HG03159 (cell line): ENCODE measurements around the gene TSPOAP1.

Experiments
- ATAC-seq: cut with Tn5 transposase; IDR thresholded peaks from one replicate; pipeline ENCODE4 v1.9.1; 2021; ENCODE audit warnings: mild to moderate bottlenecking, moderate library complexity; ENCODE audit not compliant: unreplicated experiment

TSPOAP1 gene

DNA sequence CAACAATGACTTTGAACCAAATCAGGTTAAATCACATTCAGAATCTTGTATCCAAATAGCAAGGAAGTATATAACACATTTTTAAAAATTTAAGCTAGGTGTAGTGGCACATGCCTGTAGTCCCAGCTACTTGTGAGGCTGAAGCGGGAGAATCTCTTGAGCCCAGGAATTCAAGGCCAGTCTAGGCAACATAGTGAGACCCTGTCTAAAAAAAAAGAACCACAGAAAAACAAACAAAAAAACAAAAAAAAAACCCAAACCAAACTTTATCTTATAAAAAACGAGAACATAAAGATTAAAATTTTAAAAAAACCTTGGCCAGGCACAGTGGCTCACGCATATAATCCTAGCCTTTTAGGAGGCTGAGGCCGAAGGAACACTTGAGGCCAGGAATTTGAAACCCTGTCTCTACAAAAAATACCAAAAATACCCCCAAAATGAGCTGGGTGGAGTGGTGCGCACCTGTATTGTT is 11.8 kb upstream of the TSPOAP1 start:
- ATAC-seq, result no peak

DNA sequence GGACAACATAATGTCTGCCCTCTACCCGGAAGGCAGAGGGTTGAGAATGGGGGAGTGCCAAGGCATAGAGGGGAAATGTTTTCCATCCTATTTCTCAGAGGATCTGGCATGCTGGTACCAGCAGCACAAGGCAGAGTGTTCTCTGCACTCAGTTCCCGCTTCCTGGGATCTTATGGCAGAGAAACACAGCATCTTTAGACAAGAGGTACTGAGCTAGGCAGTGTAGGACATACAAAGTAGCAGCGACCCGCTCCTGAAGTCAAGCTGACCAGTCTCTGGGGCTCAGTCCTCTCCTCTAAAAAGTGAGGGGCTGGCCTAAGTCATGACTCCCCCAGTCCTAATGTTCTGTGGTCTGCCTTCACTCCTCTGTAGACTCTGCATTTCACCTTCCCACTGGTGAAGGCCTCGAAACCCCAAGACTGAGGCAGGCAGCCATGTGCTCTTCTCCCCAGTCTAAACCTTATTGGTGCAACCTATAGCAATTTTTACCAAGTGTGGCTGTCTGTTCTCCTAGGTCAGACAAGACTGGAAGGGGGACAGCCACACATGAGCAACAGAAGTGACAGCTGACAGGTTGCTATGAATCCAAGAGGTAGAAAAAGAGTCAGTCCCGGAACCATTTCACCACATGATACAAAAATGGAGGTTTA is 11.3 kb upstream of the TSPOAP1 start:
- ATAC-seq, result no peak

DNA sequence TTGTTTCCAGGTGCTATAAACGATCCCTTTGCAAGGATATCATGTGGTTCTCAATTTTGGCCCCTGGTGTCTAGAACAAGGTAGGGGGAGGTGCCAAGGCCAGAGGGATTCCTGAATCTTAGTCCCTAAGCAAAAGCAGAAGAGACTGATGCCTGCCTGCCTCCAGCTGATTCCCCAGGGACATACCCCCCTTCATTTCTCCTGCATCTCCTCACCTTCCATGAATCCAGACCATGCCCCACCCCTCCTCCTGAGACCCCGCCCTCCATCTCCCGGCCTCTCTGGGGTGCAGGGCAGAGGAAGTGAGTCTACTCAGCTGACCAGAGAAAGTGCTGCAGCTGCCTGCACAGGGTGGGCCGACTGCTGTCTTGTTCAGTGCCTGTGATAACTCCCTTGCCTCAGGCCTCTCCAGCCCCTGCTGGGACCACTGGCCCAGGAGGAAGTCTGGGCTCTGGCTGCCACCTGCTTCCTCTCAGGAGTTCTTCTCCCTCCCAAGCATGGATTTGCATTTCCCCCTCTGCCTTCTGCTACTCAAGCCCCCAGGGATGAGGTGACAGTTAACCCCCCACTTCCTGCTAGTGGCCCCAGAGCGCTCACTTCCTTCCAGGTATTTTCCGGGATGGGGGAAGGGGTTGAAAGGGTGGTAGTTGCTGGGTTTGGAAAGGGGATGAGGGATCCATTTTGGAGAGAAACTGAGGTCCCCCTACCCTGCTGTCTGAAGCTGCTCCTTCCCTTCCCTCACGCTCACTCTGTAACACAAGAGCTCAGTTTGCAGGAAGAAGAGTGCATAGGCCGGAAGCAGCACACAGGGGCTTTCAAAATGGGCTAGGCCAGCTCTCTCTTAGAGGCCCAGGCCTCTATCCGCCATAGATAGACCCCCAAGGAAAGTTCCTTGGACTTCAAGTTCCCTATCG is 10.5 kb upstream of the TSPOAP1 start:
- ATAC-seq, result peak; percentile 27

DNA sequence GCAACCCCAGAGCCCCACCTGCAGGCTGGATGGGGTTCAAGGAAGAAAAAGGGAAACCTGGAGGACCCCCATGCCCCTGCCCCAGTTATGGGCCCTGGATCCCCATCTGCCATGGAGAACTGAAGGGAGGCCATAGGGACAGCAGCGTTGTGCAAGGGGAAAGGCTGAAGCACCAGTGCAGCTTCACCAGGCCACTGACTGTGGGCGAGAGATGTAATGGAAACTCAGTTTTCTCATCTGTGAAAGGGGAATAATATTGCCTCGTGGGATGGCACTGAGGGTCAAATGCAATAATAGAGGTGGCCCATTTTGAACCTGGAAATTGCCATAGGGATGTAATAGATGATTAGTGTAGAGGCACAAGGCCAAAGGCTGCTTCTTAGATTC is 9.9 kb upstream of the TSPOAP1 start:
- ATAC-seq, result no peak

DNA sequence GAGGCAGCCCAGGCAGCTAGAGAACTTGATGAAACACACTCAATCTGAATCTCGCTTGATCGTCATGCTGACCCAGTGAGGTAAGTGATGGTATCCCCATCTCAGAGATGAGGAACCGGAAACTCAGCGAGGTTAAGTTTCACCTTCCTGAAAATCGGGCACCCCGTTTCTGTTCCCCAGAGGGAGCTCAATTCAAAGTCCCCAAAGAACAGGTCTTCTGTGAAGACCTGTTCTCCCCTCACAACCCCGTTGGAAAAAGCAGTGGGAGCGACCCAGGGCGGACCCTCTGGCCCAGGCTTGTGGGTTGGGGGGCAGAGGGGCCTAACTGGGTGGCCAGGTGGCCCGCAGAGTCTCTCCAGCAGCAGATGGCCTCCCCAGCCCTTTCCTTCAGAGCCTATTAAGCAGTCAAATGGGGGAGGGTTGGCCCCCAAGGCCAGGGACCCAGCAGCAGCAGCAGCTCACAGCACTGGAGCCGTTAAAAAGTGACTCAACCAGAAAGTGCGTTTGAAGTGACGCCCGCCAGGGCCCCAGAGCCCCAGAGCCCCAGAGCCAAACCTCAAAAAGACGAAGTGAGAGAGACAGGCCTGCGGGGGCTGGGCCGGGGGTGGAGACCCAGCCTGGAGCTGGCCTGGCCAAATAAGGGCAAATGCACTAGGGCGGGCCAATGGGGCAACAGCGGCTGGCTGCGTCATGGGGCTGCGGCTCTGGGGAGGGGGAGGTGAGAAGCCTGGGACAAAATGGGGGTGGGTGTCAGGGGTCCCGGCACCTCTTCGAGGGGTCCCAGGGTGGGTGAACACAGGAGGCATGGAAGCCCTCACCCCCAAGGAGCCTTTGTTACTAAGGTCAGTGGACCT is 9.2 kb upstream of the TSPOAP1 start:
- ATAC-seq, result peak; percentile 59

DNA sequence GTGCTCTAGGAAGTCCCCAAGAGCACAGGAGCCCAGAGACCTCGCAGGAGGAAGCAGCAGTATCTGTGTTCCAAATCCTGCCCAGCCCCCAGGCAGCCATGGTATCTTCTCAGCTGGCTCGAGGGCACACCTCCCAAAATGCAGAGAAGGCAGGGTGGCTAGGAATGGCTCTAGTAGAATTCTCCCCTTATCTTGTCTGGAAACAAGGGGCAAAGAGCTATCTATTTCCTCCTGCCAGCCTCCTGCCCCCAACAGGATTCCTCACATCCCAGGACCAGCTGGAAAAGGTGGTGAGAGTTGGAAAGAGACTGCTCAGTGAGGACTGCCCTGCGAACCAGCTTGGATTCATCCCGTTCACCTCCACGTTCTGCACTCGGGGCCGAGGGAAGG is 8.6 kb upstream of the TSPOAP1 start:
- ATAC-seq, result no peak

DNA sequence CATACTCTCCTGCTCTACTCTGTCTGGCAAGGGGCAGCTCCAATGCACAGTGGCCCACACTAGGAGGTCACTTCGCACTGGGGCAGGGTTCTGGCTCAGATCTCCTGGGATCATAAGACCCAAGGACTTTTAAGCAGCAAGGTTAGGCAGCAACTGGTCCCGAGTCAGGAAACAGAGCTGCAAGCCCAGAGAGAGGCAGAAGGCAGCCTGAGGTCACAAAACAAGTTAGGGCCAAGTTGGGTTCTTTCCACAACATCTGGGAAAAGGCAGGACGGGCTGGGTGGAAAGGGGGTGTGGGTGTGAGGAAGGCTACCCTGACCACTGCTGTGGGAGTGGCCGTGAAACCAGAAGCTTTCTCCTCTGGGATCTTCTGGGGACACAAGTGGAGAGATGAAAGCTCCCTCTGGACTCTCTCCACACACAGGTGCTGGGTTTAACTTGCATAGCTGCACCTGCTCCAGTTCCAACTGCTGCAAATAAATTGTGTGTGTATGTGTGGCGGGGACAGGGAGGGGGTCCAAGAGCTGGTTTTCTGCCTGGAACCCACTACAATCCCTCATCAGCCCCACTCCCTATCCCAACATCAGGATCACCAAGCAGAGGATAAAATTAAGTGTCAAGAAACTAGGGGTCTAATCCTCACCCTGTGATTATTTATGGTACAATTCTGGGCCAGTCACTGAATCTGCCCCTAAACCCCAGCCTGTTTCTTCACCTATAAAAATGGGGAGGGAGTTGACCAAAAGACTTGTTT is 8.0 kb upstream of the TSPOAP1 start:
- no peak for ATAC-seq

DNA sequence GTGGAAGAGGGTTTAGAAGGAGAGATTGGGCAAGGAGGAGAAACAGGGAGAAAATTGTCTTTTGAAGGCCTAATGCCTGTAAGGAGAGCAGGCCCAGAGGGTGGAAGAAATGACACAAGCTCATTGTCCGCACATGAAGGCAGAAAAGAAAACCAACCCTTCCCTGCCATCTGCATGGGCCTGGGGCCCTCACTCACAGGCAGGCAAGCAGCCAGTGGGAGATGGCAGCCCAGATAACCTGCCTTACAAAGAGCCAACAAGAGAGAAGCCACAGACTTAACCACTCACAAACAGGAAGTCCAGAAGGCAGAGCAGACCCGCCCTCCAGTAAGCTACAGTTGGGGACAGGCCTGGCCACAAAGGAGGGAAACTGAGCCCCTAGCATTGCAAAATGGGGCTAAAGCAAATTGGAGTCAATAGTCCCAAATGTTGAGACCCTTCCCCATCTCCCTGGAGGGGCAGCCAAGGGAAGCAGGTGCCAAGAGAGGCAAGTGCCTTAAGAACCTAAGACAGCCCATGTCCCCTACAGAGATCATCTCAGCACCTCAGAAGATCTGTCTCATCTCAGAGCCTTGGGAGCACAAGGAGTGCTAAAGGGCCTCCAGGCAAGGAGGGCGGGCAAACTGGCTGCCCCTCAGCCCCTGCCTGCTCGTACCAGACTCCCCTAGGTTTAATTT is 7.3 kb upstream of the TSPOAP1 start:
- ATAC-seq, result no peak

DNA sequence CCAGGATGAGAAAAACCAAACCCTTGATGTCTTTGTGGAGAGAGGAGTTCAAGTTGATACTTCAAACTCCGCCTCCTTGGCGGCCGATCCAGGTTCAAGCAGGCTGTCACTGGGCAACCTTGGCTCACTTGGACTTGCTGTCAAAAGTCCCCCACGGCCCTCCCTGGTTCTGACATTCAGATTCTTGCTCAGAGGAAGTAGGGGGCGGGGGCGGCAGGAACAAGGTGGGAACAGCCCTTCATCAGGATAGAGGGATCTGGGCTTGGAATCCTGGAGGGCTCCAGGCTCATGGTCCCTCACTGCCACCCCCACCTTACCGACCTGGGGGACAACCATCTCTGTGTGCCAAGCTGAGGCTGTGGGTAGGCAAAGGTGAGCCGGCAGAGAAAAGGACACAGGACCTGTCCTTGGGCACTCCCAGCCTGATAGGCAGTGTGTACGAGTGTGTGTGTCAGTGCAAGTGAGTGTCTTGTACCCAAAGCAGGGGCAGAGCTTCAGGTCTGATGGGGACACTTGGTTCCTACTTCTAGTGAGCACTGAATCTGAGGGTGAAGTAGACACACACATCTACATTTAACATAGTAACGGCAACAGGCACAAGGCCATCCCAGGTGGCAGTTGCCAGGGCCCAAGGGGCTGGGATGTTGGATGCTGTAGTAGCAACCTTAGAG is 6.6 kb upstream of the TSPOAP1 start:
- ATAC-seq, result no peak

DNA sequence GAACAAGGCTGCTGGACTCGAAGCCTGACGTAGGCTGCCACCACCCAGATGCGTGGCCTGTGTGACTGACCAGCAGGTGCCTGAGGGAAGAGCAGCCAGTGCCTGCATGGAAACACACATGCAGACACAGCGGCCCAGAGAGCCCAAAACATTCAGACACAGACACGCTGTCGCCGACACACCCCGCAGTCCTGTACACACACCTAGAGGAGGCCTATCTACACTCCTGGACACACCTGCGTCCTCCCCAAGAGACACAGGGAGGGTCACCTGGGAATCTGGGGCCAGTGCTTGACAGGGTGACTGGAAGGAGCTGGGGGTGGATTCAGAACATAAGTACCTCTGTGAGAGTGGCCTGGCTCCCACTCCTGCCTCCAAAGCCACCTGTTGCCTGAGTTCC is 6.1 kb upstream of the TSPOAP1 start:
- no peak for ATAC-seq

DNA sequence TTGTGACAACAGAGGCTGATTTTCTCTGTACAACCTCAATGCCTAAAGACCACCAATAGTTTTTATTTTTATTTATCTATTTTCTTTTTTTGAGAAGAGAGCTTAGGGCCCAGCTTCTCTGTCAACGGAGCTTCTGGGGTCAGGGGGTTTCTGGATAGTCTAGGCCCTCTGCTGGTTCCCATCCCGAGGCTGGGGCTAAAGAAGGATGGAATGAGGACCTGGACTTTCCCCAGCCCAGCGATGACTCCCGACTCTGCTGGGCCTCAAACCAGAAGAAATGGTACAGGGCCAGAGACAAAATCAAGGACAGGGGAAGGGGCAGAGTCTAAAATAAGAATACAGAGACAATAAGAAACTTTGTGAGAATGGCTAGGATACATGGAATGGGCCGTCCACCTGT is 5.7 kb upstream of the TSPOAP1 start:
- no peak for ATAC-seq

DNA sequence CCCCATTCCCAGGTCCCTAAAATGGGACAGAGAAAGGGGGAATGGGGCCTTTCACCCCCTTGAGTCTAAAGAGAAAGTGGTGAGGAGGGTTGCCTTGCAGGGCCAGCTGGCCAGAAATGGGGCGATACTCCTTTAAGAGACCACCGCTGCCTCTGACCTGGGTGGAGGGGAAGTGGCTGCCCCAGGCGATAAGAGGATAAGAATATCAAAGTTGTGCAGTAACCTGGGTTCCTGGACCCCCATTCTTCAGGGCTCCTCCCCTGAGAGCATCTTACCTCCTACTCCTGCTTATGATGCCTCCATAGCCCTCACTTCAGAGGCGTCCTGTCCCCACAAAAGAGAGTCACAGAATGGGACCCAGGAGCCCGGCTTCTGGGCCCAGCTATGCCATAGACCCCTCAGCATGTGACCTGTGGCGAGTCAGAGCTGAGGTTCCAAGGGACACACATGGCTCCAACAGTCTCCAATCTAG is 5.2 kb upstream of the TSPOAP1 start:
- ATAC-seq, result no peak

DNA sequence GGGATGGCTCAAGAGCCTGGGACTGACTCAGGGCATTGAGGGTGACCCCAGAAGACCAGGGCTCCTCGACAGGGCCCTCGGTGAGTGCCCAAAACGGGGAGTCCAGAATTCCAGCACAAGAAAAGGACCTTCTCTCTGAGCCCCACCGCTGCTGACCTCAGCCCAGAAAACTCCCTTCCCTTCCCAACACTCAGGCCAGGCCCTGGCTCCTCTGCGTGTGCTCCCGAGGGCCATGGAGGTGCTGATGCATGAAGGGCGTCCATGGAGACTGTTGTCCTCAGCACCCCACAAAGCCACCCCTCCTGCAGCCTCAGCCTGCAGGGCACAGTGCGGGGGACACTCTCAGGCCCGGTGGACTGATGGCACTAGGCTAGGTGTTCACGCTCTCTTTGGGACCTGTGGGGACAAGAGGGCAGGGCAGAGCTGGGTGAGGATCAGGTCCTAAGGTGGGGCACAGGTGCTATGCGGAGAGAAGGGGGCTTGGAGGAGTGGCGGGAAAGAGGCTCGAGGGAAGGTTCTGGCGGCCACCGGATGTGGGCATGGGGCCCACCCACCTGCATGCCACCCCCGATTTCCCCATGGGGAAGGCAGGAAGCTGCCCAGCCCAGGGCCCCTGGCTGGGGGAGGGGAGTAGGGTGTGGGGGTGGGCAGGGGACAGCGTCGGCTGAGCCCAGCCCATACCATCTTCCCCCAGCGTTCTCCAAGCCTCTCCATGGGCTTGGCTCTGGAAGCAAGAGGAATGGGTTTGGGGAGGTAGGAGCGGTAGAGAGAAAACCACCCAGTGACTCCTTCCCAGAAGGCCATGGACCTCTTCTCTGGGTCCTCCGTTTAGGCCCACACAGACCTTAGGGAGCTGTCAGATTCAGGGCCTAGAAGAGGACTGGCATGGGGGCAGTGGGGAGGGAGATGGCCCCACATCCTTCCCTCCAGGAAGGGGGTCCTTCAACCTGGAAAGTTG is 4.5 kb upstream of the TSPOAP1 start:
- no peak for ATAC-seq

DNA sequence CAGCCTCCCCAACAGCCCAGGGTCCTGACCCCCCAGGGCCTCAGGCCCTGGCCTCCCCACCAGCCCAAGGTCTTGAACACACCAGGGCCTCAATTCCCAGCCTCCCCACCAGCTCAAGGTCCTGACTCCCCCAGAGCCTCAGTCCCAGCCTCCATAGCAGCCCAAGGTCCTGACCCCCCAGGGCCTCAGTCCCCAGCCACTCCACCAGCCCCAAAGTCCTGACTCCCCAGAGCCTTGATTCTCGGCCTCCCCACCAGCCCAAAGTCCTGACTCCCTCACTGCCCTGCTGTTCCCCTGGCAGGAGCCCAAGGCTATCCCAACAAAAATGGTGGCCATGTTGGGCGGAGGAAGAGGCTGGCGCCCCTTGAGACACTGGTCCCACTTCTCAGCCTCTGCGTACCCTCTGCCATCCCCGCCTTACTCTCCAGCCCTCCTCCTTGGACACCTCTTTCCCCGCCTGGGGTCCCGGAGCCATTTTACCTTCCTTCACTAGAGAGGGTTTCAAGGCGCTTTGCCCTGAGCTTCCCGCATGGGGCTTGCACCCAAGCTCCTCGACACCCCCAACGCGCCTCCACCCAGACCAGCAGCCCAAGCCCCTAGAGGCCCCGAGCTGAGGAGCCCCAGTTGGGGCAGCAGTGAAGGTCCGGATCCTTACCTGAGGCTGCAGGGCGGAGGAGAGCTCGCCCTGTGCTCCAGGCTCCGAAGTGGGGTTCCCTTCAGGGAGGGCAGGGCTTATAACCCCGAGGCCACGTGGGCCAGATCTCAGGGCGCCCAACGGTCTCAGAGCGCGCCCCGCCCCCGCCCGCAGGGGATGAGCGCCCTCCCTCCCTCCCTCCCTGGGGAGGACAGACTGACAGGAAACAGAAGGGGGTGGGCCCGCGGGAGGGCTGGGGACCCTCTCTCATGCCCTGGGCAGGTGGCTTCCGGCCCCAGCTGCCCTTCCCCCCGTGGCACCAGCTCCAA is 3.5 kb upstream of the TSPOAP1 start:
- no peak for ATAC-seq

DNA sequence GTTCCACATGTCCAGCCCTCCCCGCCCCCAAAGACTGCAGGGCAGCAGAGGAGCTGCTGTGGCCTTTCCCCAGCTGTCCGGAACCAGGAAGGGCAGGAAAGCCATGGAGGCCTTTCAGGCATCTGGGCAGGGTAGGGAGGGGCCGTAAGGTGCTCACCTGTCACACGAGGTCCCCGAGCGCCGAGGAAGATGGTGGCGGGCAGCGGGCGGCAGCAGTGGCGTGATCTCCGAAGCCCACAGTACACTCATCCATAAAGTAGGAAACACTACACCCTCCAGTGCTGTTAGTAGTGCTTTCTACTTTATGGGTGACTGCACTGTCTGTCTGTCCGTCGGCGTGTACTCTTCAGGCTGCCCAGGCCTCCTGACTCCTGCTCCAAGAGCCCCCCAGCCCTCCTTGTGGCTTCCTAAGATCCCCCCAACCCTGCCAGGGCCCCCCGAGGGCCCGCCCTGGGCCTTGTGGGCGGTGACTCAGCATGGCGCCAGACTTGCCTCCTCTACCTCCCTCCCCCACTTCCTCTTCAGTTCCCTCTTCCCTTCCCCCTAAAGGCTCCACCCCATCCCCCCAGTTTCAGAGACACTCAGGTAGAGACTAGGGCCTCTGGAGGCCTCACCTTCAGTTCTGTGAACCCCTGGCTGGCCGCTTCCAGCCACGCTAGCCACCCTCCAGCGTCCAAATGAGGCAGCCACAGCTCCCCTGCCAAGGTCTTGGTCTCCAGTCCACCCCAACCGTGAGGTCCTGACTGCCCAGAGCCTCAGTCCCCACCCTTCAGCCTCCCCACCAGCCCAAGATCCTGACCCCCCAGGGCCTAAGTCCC is 2.6 kb upstream of the TSPOAP1 start:
- no peak for ATAC-seq

DNA sequence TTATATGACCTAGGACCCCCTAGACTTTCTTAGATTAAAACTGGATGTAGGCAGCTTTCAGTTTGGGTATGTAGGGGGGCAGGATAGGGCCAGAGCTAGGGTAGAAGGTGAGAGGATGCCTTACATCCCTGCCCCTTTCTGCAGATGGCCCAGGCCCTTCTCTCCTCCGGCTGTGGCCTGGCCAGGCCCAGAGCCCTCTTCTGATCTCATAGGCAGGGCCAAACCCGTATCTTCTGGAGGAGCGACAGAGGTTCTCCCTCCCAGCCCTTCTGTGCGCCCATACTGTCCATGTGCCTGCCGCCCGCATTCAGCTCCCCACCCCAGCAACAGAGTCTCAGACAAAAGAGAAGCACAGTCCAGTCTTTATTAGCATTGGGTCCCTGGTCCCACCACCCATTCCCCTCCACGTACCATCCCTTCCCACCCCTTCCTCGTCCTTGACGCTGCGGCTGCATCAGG is 2.0 kb upstream of the TSPOAP1 start:
- ATAC-seq, result no peak
